ENCODE data around the gene SLC2A13.

DNA sequence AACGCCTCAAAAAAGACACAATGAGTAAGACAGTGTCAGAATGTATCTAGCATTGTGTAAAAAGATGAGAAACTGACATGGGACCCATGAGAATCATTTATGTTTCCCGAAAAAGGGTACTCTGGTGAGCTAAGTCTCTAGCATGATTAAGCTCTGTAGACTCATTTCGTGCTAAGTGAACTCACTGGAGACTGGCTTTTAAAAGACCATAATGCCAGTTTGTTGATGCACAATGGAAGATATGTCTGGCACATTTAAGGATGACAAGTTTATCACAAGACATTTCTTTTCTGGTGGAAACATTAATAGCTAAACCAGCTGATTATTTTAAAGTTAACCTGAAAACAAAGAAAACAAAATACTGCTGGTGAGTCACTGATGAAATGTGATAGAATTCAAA is 233.5 kb downstream of the SLC2A13 start:
- TF ChIP-seq CTCF (conservative IDR thresholded peaks at IDR 0.05 in 1 of 2, IDR thresholded peaks at IDR 0.05 in 1 of 2; ENCODE audit: low read depth in 1 of 2, low read length in 2 of 2) (no peak), EZH2 (IDR thresholded peaks at IDR 0.05; ENCODE audit: low read length, missing control alignments) (no peak)
